Activated CD4-positive, alpha-beta T cell treated with anti-CD3 and anti-CD28 coated beads, Interleukin-2, Interleukin-6, amounts not matched to agents 100 ng/mL and 50 ng/mL, durations not matched to agents 16 hours and 8 hours (primary cell): Measurements from ENCODE around the gene HOXB3.
"Not testable (repeated sequence)": the region's sequence is repeated elsewhere in the genome, so short reads cannot be mapped to it uniquely, and the experiment has no call there.

Experiments
- DNase-seq: peaks from one replicate; pipeline ENCODE4 v3.0.0-alpha.2; 2020

The HOXB3 gene

GRCh38 chr17:48541577-48542113 is 48.4 kb downstream of the HOXB3 start:
- DNase-seq, result peak; percentile 43

GRCh38 chr17:48541036-48541576 is 48.9 kb downstream of the HOXB3 start:
- DNase-seq, result peak; percentile 21

GRCh38 chr17:48540213-48540612 is 49.8 kb downstream of the HOXB3 start:
- no peak for DNase-seq

GRCh38 chr17:48539177-48539576 is 50.9 kb downstream of the HOXB3 start:
- DNase-seq, result no peak

- no peak for DNase-seq
These were observed 52.7 kb downstream of the HOXB3 start for GRCh38 chr17:48537316-48537715.

GRCh38 chr17:48535793-48536559 is 54.1 kb downstream of the HOXB3 start:
- not testable (repeated sequence) for DNase-seq

GRCh38 chr17:48532261-48532660 is 57.8 kb downstream of the HOXB3 start:
- DNase-seq, result no peak

- DNase-seq, result no peak
These were observed 59.2 kb downstream of the HOXB3 start, which contains the start of gene HOXB1 for GRCh38 chr17:48530887-48531272. TSS of gene HOXB1 (minus strand) at chr17:48531011. CDS start at chr17:48530904, 107 bp downstream.

- DNase-seq, result no peak
These were observed 59.7 kb downstream of the HOXB3 start for GRCh38 chr17:48530208-48530886.

GRCh38 chr17:48529683-48530009 is 60.4 kb downstream of the HOXB3 start:
- DNase-seq, result no peak

GRCh38 chr17:48528936-48529682 is 60.9 kb downstream of the HOXB3 start:
- no peak for DNase-seq

- DNase-seq, result no peak
These were observed 61.7 kb downstream of the HOXB3 start for GRCh38 chr17:48528153-48528935.

- no peak for DNase-seq
These were observed 62.5 kb downstream of the HOXB3 start for GRCh38 chr17:48527547-48527932.

GRCh38 chr17:48526608-48527546 is 63.2 kb downstream of the HOXB3 start:
- no peak for DNase-seq

GRCh38 chr17:48523010-48523409 is 67.0 kb downstream of the HOXB3 start:
- DNase-seq, result no peak

- no peak for DNase-seq
These were observed 67.9 kb downstream of the HOXB3 start for GRCh38 chr17:48522031-48522653.

- no peak for DNase-seq
These were observed 69.4 kb downstream of the HOXB3 start for GRCh38 chr17:48520631-48521079.

- no peak for DNase-seq
These were observed 70.6 kb downstream of the HOXB3 start for GRCh38 chr17:48519427-48519826.

GRCh38 chr17:48517478-48517877 is 72.6 kb downstream of the HOXB3 start:
- DNase-seq, result no peak
